ENCODE data around the gene TTC39C.

DNA sequence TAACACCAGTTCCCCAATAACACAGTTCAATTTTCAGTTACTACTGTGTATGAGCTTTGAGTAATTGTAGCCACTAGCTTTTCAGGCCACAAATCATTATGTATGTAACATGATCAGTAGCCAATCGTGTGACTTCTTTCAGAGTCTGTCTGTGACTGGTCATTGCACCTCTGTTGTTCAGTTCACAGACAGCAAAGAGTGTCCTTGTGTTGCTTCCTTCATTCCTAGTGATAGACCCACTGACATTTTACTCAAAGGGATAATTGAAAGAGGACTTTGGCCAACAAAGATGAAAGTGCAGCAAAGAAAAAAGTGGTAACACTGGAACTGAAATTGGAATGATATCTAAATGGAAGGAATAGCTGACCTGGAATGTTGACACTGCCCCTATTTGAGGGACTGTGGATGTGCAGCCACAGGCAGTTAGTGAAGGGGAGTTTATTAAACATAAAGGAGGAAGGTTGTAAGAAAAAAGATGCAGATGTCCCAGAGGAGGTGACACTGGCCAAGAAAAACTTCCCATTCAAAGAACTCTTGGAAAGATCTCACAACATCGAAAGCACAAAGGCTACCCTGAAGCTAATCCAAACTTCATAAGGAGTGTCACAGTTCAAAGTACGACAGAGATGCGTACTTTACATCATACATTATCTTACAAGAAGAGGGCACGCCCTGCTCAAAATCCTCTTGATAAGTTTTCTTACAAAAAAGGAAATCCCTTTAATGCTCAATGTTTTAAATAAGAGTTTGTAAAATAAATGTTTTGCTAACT, 19.3 kb downstream of the TTC39C start:
- no peak for TF ChIP-seq YY1 (IDR thresholded peaks at IDR 0.05; ENCODE audit: insufficient read depth, insufficient read length)
- no peak for TF ChIP-seq SUZ12 (IDR thresholded peaks at IDR 0.05; ENCODE audit: extremely low read depth, insufficient read depth, insufficient read length)
- TF ChIP-seq ZNF274 (IDR thresholded peaks at IDR 0.05; ENCODE audit: low read depth, low read length), result no peak

Data from NT2/D1 (cell line).